ENCODE results near the gene PKD1L1.
"Not testable (repeated sequence)": the region's sequence is repeated elsewhere in the genome, so short reads cannot be mapped to it uniquely, and the experiment has no call there.

PKD1L1 gene

DNA sequence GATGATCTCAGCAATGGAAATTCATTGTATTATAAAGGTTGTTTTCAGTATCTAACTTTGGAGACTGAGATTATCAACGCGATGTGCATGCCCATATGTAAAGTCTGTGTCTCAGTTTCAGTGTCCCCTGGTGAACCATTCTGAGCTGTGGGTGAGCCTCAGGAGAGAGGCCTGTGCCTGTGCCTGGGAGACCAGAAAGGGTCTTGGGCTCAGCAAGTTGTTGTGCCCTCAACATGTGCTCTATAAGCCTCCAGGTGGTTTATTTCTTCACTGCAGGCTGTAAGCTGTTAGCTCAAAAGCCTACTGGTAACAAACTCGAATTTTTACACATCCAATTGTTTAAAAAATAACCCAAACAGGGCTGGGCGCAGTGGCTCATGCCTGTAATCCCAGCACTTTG, 151.9 kb downstream of the PKD1L1 start:
- peak; percentile 44 for DNase-seq (ENCODE audit: low read depth)
- no peaks in the 10 kb centered on the region for H3K9me3 ChIP-seq (ENCODE audit: control insufficient read depth, low read length)
- H3K4me3 ChIP-seq (ENCODE audit: low read length): no peak overlapping the region
- H3K9ac ChIP-seq (ENCODE audit: low read length): no peak overlapping the region
- H3K4me1 ChIP-seq (ENCODE audit: control insufficient read depth, insufficient read depth, low read length): peaks cover 36% of the 10 kb centered on the region
- no peaks in the 10 kb centered on the region for H3K36me3 ChIP-seq (ENCODE audit: control insufficient read depth, insufficient read depth, low read length, severe bottlenecking)
- H3K27me3 ChIP-seq (replicated peaks; ENCODE audit: control insufficient read depth, insufficient read depth, low read length): no peaks in the 10 kb centered on the region

DNA sequence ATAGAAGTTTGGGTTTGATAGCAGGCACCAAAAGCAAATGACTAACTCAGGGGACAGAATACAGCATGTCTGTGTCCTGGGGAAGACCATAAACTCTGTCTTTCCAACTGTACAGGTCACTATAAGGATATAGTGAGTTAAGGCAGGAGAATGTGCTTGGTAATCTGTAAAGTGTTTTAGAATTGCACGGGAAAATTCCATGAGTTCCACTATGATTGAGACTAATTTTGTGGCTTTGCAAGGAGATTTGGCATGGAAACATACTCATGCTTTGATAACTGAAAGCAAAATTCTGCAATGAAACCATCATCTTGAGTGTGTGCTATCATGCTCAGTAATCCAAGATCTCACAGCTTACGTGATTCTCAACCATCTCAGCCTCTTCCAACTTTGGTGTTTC, 152.6 kb downstream of the PKD1L1 start:
- H3K36me3 ChIP-seq (ENCODE audit: control insufficient read depth, insufficient read depth, low read length, severe bottlenecking): no peaks in the 10 kb centered on the region
- H3K4me3 ChIP-seq (ENCODE audit: low read length): peak overlapping the region; percentile 9
- no peaks in the 10 kb centered on the region for H3K27me3 ChIP-seq (replicated peaks; ENCODE audit: control insufficient read depth, insufficient read depth, low read length)
- H3K9ac ChIP-seq (ENCODE audit: low read length): peak overlapping the region; percentile 12
- peaks cover 36% of the 10 kb centered on the region for H3K4me1 ChIP-seq (ENCODE audit: control insufficient read depth, insufficient read depth, low read length)
- H3K9me3 ChIP-seq (ENCODE audit: control insufficient read depth, low read length): no peaks in the 10 kb centered on the region
- DNase-seq (ENCODE audit: low read depth): peak; percentile 88

DNA sequence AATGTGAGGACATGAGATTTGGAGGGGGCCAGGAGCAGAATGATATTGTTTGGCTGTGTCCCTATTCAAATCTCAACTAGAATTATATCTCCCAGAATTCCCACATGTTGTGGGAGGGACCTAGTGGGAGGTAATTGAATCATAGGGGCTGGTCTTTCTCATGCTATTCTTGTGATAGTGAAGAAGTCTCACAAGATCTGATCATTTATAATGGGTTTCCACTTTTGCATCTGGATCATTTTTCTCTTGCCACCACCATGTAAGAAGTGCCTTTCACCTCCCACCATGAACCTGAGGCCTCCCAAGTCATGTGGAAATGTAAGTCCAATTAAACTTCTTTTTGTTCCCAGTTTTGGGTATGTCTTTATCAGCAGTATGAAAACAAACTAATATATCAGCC, 153.1 kb downstream of the PKD1L1 start:
- peak overlapping the region; percentile 12 for H3K9ac ChIP-seq (ENCODE audit: low read length)
- H3K36me3 ChIP-seq (ENCODE audit: control insufficient read depth, insufficient read depth, low read length, severe bottlenecking); H3K27me3 ChIP-seq (replicated peaks; ENCODE audit: control insufficient read depth, insufficient read depth, low read length); H3K4me3 ChIP-seq (ENCODE audit: low read length); DNase-seq (ENCODE audit: low read depth); H3K9me3 ChIP-seq (ENCODE audit: control insufficient read depth, low read length): not testable (repeated sequence)
- H3K4me1 ChIP-seq (ENCODE audit: control insufficient read depth, insufficient read depth, low read length): peaks cover 36% of the 10 kb centered on the region

DNA sequence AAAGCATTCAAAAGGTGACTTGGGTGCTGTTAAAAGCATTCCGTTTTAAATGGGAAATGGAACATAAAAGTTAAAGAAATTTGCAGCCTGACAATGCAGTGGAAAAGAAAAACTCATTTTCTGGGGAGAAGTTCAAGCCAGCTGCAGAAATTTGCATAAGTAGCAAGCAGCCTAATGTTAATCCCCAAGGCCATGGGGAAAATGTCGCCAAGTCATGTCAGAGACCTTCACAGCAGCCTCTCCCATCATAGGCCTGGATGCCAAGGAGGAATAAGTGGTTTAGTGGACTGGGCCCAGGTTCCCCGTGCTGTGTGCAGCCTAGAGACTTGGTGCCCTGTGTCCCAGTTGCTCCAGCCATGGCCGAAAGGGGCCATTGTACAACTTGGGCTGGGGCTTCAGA, 154.2 kb downstream of the PKD1L1 start:
- H3K9ac ChIP-seq (ENCODE audit: low read length): no peak overlapping the region
- no peaks in the 10 kb centered on the region for H3K9me3 ChIP-seq (ENCODE audit: control insufficient read depth, low read length)
- H3K36me3 ChIP-seq (ENCODE audit: control insufficient read depth, insufficient read depth, low read length, severe bottlenecking): no peaks in the 10 kb centered on the region
- H3K4me3 ChIP-seq (ENCODE audit: low read length): no peak overlapping the region
- no peaks in the 10 kb centered on the region for H3K27me3 ChIP-seq (replicated peaks; ENCODE audit: control insufficient read depth, insufficient read depth, low read length)
- no peak for DNase-seq (ENCODE audit: low read depth)
- H3K4me1 ChIP-seq (ENCODE audit: control insufficient read depth, insufficient read depth, low read length): peaks cover 36% of the 10 kb centered on the region

DNA sequence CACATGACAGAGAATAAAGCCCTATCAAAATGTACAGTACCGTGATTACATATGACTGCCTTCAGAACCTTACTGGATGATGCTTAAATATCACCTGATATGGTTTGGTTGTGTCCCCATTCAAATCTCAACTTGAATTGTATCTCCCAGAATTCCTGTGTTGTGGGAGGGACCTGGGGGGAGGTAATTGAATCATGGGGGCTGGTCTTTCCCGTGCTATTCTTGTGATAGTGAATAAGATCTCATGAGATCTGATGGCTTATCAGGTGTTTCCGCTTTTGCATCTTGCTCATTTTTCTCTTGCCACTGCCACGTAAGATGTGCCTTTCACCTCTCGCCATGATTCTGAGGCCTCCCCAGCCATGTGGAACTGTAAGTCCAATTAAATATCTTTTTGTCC, 155.1 kb downstream of the PKD1L1 start:
- H3K9me3 ChIP-seq (ENCODE audit: control insufficient read depth, low read length): not testable (repeated sequence)

DNA sequence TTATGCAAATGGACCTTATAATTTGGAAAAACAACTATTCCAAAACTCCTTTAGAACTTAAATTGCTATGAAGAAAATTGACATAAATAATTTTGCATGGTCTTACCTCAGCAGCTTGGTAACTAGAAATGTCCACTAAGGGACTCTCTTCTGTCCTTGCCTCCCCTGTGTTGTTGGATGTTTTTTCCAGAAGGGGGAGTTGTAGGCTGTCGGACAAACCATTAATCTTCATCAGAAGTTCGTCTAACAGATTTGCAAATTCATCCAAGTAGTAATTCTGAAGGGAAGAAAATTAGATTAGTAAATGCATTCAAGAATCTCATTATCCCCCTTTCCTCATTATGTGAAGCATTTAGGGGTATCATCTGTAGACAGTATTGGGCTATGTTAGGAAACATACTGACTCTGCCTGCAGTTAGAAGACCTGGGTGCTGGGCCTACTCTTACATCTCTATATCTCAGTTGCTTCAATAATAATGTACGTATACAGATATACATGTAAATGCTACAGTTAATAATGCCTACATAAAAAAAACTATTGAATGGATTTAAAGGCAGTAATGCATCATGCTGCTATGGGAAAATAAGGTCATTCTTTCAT, 155.6 kb downstream of the PKD1L1 start:
- Histone ChIP-seq H3K4me1 (ENCODE audit: control insufficient read depth, insufficient read depth, low read length) (peaks cover 37% of the 10 kb centered on the region), H3K36me3 (ENCODE audit: control insufficient read depth, insufficient read depth, low read length, severe bottlenecking) (no peaks in the 10 kb centered on the region), H3K9me3 (ENCODE audit: control insufficient read depth, low read length) (no peaks in the 10 kb centered on the region), H3K9ac (ENCODE audit: low read length) (no peak overlapping the region), H3K4me3 (ENCODE audit: low read length) (no peak overlapping the region), H3K27me3 (replicated peaks; ENCODE audit: control insufficient read depth, insufficient read depth, low read length) (no peaks in the 10 kb centered on the region)
- DNase-seq (ENCODE audit: low read depth): peak; percentile 39

More for the DNA sequence above, 155.1 kb downstream of the PKD1L1 start:
- H3K9ac ChIP-seq (ENCODE audit: low read length); DNase-seq (ENCODE audit: low read depth); H3K36me3 ChIP-seq (ENCODE audit: control insufficient read depth, insufficient read depth, low read length, severe bottlenecking); H3K4me3 ChIP-seq (ENCODE audit: low read length); H3K27me3 ChIP-seq (replicated peaks; ENCODE audit: control insufficient read depth, insufficient read depth, low read length): not testable (repeated sequence)
- peaks cover 36% of the 10 kb centered on the region for H3K4me1 ChIP-seq (ENCODE audit: control insufficient read depth, insufficient read depth, low read length)

DNA sequence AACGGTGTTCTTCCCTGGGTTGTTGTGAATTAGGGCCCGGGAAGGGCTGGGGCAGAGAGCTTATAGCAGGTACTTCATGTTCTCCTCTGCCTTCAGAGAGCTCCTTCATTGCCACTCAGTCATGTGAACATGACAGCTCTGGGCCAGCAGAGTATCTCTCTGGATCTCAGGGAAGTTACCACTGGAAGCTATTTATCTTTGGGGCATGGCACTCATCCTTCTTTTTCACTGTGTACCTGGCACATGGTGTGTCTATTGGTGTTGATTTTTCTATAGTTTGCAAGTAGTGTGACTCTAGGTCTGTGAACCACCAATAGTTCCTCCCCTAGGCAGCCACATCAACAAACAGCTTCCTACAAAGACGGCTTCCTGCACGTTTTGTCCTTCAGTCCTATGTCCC, 156.6 kb downstream of the PKD1L1 start:
- no peak overlapping the region for H3K9ac ChIP-seq (ENCODE audit: low read length)
- peaks cover 46% of the 10 kb centered on the region for H3K4me1 ChIP-seq (ENCODE audit: control insufficient read depth, insufficient read depth, low read length)
- no peak for DNase-seq (ENCODE audit: low read depth)
- no peak overlapping the region for H3K4me3 ChIP-seq (ENCODE audit: low read length)
- no peaks in the 10 kb centered on the region for H3K36me3 ChIP-seq (ENCODE audit: control insufficient read depth, insufficient read depth, low read length, severe bottlenecking)
- no peaks in the 10 kb centered on the region for H3K27me3 ChIP-seq (replicated peaks; ENCODE audit: control insufficient read depth, insufficient read depth, low read length)
- no peaks in the 10 kb centered on the region for H3K9me3 ChIP-seq (ENCODE audit: control insufficient read depth, low read length)

DNA sequence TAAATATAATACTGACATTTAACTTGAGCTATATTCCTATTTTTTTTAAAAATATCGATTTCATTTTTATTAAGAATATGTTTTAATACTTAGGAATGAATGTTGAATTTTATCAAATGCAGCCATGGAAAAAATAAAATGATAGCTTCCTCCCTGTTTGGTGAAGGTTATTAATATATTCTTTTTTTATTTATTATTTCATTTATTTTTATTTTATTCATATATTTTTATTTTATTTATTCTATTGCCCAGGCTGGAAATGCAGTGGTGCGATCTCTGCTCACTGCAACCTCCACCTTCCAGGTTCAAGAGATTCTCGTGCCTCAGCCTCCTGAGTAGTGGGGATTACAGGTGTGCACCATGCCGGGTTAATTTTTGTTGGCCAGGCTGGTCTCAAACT, 160.2 kb downstream of the PKD1L1 start:
- H3K9me3 ChIP-seq (ENCODE audit: control insufficient read depth, low read length): no peaks in the 10 kb centered on the region
- H3K4me3 ChIP-seq (ENCODE audit: low read length): no peak overlapping the region
- H3K27me3 ChIP-seq (replicated peaks; ENCODE audit: control insufficient read depth, insufficient read depth, low read length): no peaks in the 10 kb centered on the region
- H3K9ac ChIP-seq (ENCODE audit: low read length): no peak overlapping the region
- no peak for DNase-seq (ENCODE audit: low read depth)
- H3K4me1 ChIP-seq (ENCODE audit: control insufficient read depth, insufficient read depth, low read length): peaks cover 55% of the 10 kb centered on the region
- H3K36me3 ChIP-seq (ENCODE audit: control insufficient read depth, insufficient read depth, low read length, severe bottlenecking): no peaks in the 10 kb centered on the region

DNA sequence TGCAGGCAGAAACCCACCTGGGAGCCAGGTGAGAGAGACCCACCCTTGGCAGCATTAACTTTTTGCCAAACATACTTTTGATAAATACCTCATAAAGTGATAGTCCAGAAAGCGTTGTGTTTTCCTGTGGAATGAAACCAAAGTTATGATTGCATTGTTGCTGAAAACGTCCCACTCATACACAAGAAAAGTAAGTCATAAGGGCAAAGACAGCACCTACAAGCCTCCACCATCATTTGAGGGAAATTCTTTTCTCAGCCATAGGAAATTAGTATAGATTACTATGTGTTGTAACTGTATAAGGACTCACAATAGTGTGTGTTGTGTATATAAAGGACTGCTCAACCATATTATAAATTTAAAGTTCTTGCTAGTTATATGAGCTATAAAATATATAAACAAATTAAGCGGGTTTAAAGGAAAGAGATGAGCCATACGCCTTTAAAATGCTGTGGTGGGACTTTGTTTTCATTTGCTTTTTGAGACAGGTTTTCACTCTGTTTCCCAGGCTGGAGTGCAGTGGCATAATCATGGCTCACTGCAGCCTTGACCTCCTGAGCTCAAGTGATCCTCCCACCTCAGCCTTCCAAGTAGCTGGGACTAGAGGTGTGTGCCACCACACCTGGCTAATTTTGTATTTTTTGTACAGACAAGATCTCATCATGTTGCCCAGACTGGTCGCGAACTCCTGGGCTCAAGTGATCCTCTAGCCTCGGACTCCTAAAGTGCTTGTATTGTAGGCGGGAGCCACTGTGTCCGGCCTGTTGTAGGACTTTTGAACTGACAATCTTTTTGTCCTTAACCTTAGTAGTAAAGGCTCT, 160.8 kb downstream of the PKD1L1 start:
- H3K36me3 ChIP-seq (ENCODE audit: control insufficient read depth, insufficient read depth, low read length, severe bottlenecking): no peaks in the 10 kb centered on the region
- no peak overlapping the region for H3K4me3 ChIP-seq (ENCODE audit: low read length)
- DNase-seq (ENCODE audit: low read depth): no peak
- H3K4me1 ChIP-seq (ENCODE audit: control insufficient read depth, insufficient read depth, low read length): peaks cover 56% of the 10 kb centered on the region
- H3K9me3 ChIP-seq (ENCODE audit: control insufficient read depth, low read length): no peaks in the 10 kb centered on the region
- peak overlapping the region; percentile 9 for H3K9ac ChIP-seq (ENCODE audit: low read length)
- no peaks in the 10 kb centered on the region for H3K27me3 ChIP-seq (replicated peaks; ENCODE audit: control insufficient read depth, insufficient read depth, low read length)

DNA sequence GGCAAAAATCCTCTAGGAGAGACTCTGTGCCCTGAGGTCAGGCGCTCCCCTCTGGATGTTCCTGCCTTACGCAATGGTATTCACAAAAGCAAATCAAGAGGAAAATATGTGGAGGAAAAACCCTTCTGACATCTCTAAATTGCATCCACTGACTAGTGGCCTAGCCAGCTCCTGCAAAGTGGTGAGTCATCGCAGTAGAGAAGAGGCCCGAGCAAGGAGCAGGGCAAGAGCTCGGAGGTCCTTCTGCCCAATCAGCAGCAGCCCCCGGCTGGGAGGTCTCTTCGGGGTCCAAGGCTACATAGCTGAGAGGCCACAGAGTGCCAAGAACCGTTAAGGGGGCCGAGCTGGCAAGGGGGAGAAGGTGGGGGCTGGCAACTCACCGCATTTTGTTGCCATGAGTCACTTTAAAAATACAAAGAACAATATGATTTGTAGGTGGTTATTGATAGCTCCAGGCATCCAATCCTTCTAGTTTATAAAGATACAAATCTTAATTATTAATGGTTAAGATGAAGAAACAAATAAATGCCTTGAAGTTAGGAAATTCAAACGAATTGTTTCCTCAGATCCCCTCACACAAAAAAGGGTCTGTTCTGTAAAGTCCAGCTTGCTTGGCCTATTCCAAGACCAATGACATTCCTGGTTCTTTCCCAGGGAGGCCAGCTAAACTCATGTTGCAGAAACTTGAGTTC, 161.6 kb downstream of the PKD1L1 start:
- peak overlapping the region; percentile 37 for H3K4me3 ChIP-seq (ENCODE audit: low read length)
- peak; percentile 97 for DNase-seq (ENCODE audit: low read depth)
- H3K36me3 ChIP-seq (ENCODE audit: control insufficient read depth, insufficient read depth, low read length, severe bottlenecking): no peaks in the 10 kb centered on the region
- H3K9ac ChIP-seq (ENCODE audit: low read length): peak overlapping the region; percentile 59
- H3K4me1 ChIP-seq (ENCODE audit: control insufficient read depth, insufficient read depth, low read length): peaks cover 57% of the 10 kb centered on the region
- H3K9me3 ChIP-seq (ENCODE audit: control insufficient read depth, low read length): no peaks in the 10 kb centered on the region
- no peaks in the 10 kb centered on the region for H3K27me3 ChIP-seq (replicated peaks; ENCODE audit: control insufficient read depth, insufficient read depth, low read length)

DNA sequence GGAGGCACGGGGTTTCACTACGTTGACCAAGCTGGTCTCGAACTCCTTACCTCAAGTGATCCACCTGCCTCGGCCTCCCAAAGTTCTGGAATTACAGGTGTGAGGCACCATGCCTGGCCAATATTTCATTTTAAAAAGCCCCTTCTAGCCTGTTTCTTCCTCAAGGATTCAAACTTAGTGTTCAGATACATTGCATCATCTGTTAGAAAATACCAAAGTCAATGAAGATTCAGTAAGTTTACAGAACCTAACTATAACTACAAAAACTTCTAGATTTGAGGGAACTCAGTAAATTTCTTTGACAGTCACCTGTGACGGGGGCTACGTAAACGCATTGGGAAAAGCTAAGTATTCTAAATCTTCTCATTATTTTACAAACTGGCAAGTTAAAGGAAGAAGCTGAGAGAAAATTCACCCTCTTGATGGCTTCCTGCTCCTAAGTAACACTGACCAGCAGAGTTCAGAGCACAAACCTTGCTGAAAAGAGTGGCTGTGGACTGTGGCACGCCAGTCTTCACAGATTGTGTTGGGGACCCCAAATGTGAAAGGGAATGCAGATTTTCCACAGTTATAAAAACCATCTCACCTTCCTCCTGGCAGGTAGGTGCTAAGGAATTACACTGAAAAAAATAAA, 162.2 kb downstream of the PKD1L1 start:
- peak; percentile 41 for DNase-seq (ENCODE audit: low read depth)

More for the DNA sequence above, 162.2 kb downstream of the PKD1L1 start:
- Histone ChIP-seq H3K9ac (ENCODE audit: low read length) (peak overlapping the region; percentile 59), H3K36me3 (ENCODE audit: control insufficient read depth, insufficient read depth, low read length, severe bottlenecking) (no peaks in the 10 kb centered on the region), H3K4me3 (ENCODE audit: low read length) (peak overlapping the region; percentile 37), H3K9me3 (ENCODE audit: control insufficient read depth, low read length) (no peaks in the 10 kb centered on the region), H3K4me1 (ENCODE audit: control insufficient read depth, insufficient read depth, low read length) (peaks cover 57% of the 10 kb centered on the region), H3K27me3 (replicated peaks; ENCODE audit: control insufficient read depth, insufficient read depth, low read length) (no peaks in the 10 kb centered on the region)
